IMR-90 (cell line): Measurements from ENCODE around the gene MCUR1. TPM values are rescaled to one million over a fixed set of nuclear protein-coding genes. Genes with fewer than 3 reads are reported as not detected.

Experiments used
- ATAC-seq: fragments of 200-7000 bp; cut with Tn5 transposase; 2 replicates; pipeline ENCODE4 v1.9.1; 2020; ENCODE audit warnings: low read depth, mild to moderate bottlenecking, moderate library complexity
- BruUV-seq: library from RNA; stranded (reverse); fragments of 400-500 nt; replicated peaks from 2 replicates; lab custom pipeline; 2021; lab: Mats Ljungman, UMichigan
- CTCF ChIA-PET: fragments of 300-600 bp; formaldehyde crosslinking; extraction: SDS; loops from one replicate; lab custom pipeline; 2021; ENCODE audit warnings: antibody characterized with exemption; lab: Yijun Ruan, JAX
- POLR2A ChIA-PET: fragments of 300-600 bp; sonication (Branson Sonifier 250); formaldehyde crosslinking; loops from one replicate; lab custom pipeline; 2022; ENCODE audit warnings: antibody characterized with exemption; ENCODE audit not compliant: unreplicated experiment; lab: Charles Lee
- DNase-seq: peaks from one replicate; pipeline ENCODE4 v3.0.0; 2013
- H2AFZ ChIP-seq: replicated peaks from 2 replicates; pipeline ENCODE3; 2013; ENCODE audit warnings: low read length, mild to moderate bottlenecking; ENCODE audit not compliant: poor library complexity
- H2AK5ac ChIP-seq: 2 replicates; pipeline ENCODE4 v1.6.1; 2013; ENCODE audit warnings: low read depth, low read length, inconsistent platforms
- H2AK9ac ChIP-seq: replicated peaks from 2 replicates; pipeline ENCODE3; 2013; ENCODE audit warnings: mild to moderate bottlenecking, low read depth, low read length, moderate library complexity; ENCODE audit not compliant: poor library complexity
- H2BK120ac ChIP-seq: 2 replicates; pipeline ENCODE4 v1.6.1; 2013; ENCODE audit warnings: low read depth, low read length, inconsistent platforms
- H2BK15ac ChIP-seq: 3 replicates; pipeline ENCODE4 v1.6.1; 2013; ENCODE audit warnings: low read depth, low read length, inconsistent platforms
- H2BK20ac ChIP-seq: 2 replicates; pipeline ENCODE4 v1.6.1; 2013; ENCODE audit warnings: low read depth, mild to moderate bottlenecking, inconsistent platforms, low read length, moderate library complexity
- H2BK5ac ChIP-seq: 2 replicates; pipeline ENCODE4 v1.6.1; 2013; ENCODE audit warnings: mild to moderate bottlenecking, low read depth, low read length, inconsistent platforms; ENCODE audit not compliant: poor library complexity, severe bottlenecking
- H3K14ac ChIP-seq: replicated peaks from 2 replicates; pipeline ENCODE4 v1.6.1; 2013; ENCODE audit warnings: low read depth, low read length, inconsistent platforms
- H3K18ac ChIP-seq: 2 replicates; pipeline ENCODE4 v1.6.1; 2013; ENCODE audit warnings: low read depth, low read length, control low read depth
- H3K23ac ChIP-seq: 2 replicates; pipeline ENCODE4 v1.6.1; 2013; ENCODE audit warnings: low read depth, low read length, inconsistent platforms
- H3K27ac ChIP-seq: 2 replicates; pipeline ENCODE4 v1.5.1; 2013; ENCODE audit warnings: mild to moderate bottlenecking, control low read depth, low read length; ENCODE audit not compliant: insufficient read depth
- H3K27me3 ChIP-seq: 2 replicates; pipeline ENCODE4 v1.6.1; 2013; ENCODE audit warnings: low read length; ENCODE audit not compliant: control insufficient read depth, insufficient read depth
- H3K36me3 ChIP-seq: 2 replicates; pipeline ENCODE4 v1.6.1; 2013; ENCODE audit warnings: low read length, mixed read lengths; ENCODE audit not compliant: control insufficient read depth, insufficient read depth
- H3K4ac ChIP-seq: 2 replicates; pipeline ENCODE4 v1.6.1; 2013; ENCODE audit warnings: low read depth, low read length, inconsistent platforms
- H3K4me1 ChIP-seq: 2 replicates; pipeline ENCODE4 v1.6.1; 2013; ENCODE audit warnings: low read length, mixed read lengths; ENCODE audit not compliant: control insufficient read depth, insufficient read depth
- H3K4me2 ChIP-seq: 2 replicates; pipeline ENCODE4 v1.6.1; 2013; ENCODE audit warnings: low read depth, mild to moderate bottlenecking, control low read depth, low read length, moderate library complexity
- H3K4me3 ChIP-seq: 2 replicates; pipeline ENCODE4 v1.5.1; 2013; ENCODE audit warnings: low read depth, mild to moderate bottlenecking, control low read depth, low read length, moderate library complexity; ENCODE audit not compliant: insufficient read depth
- H3K56ac ChIP-seq: 2 replicates; pipeline ENCODE4 v1.6.1; 2013; ENCODE audit warnings: low read length, inconsistent platforms; ENCODE audit not compliant: insufficient read depth; ENCODE audit errors: extremely low read depth
- H3K79me1 ChIP-seq, 2 experiments: 2 replicates each; pipeline ENCODE4 v1.6.1; 2013; ENCODE audit warnings: low read length in 2 of 2, inconsistent platforms in 1 of 2, low read depth in 1 of 2
- H3K9ac ChIP-seq: 2 replicates; pipeline ENCODE4 v1.6.1; 2013; ENCODE audit warnings: low read depth, low read length, control low read depth
- H3K9me1 ChIP-seq: 2 replicates; pipeline ENCODE4 v1.6.1; 2013; ENCODE audit warnings: low read length, inconsistent platforms; ENCODE audit not compliant: insufficient read depth
- H3K9me3 ChIP-seq: 2 replicates; pipeline ENCODE4 v1.6.1; 2013; ENCODE audit warnings: low read length; ENCODE audit not compliant: control insufficient read depth, insufficient read depth
- H4K20me1 ChIP-seq: 2 replicates; pipeline ENCODE4 v1.6.1; 2013; ENCODE audit warnings: low read length, inconsistent platforms; ENCODE audit not compliant: insufficient read depth
- H4K5ac ChIP-seq: 2 replicates; pipeline ENCODE4 v1.6.1; 2013; ENCODE audit warnings: mild to moderate bottlenecking, low read depth, low read length, control low read depth
- H4K8ac ChIP-seq, 2 experiments: 2 replicates each; pipeline ENCODE4 v1.6.1; 2013; ENCODE audit warnings: low read depth in 2 of 2, low read length in 2 of 2, control low read depth in 1 of 2, inconsistent platforms in 1 of 2
- H4K91ac ChIP-seq: 2 replicates; pipeline ENCODE4 v1.6.1; 2013; ENCODE audit warnings: low read depth, low read length, inconsistent platforms; ENCODE audit not compliant: insufficient read depth
- BHLHE40 ChIP-seq: fragments of 150-350 bp; IDR thresholded peaks from 2 replicates; pipeline ENCODE4 v1.6.1; 2016; ENCODE audit warnings: mild to moderate bottlenecking, low read depth, low read length
- CEBPB ChIP-seq: IDR thresholded peaks from 2 replicates; pipeline ENCODE4 v1.6.1; 2012; ENCODE audit warnings: low read depth, low read length, improper control_type of control experiment
- CHD1 ChIP-seq: IDR thresholded peaks from 2 replicates; pipeline ENCODE4 v1.6.1; 2012; ENCODE audit warnings: low read depth, low read length, improper control_type of control experiment
- CTCF ChIP-seq: conservative IDR thresholded peaks from 2 replicates; pipeline ENCODE4 v1.5.1; 2012; ENCODE audit warnings: mild to moderate bottlenecking, low read depth, low read length, improper control_type of control experiment
- FOS ChIP-seq: fragments of 150-350 bp; IDR thresholded peaks from 2 replicates; pipeline ENCODE4 v1.6.1; 2016; ENCODE audit warnings: low read depth, low read length
- MAFK ChIP-seq: IDR thresholded peaks from 2 replicates; pipeline ENCODE4 v1.6.1; 2012; ENCODE audit warnings: low read depth, low read length, improper control_type of control experiment
- MAZ ChIP-seq: IDR thresholded peaks from 2 replicates; pipeline ENCODE4 v1.6.1; 2012; ENCODE audit warnings: low read depth, mild to moderate bottlenecking, low read length, improper control_type of control experiment, moderate library complexity, borderline replicate concordance
- MXI1 ChIP-seq: IDR thresholded peaks from 2 replicates; pipeline ENCODE4 v1.6.1; 2012; ENCODE audit warnings: low read depth, mild to moderate bottlenecking, low read length, moderate library complexity, borderline replicate concordance
- NFE2L2 ChIP-seq: fragments of 150-350 bp; IDR thresholded peaks from 2 replicates; pipeline ENCODE4 v1.6.1; 2016; ENCODE audit warnings: low read depth, mild to moderate bottlenecking, low read length
- POLR2A ChIP-seq: IDR thresholded peaks from 2 replicates; pipeline ENCODE4 v1.6.1; 2012; ENCODE audit warnings: mild to moderate bottlenecking, low read depth, low read length
- RAD21 ChIP-seq: IDR thresholded peaks from 2 replicates; pipeline ENCODE4 v1.6.1; 2012; ENCODE audit warnings: low read length, improper control_type of control experiment
- RCOR1 ChIP-seq: IDR thresholded peaks from 2 replicates; pipeline ENCODE4 v1.6.1; 2012; ENCODE audit warnings: mild to moderate bottlenecking, low read length, improper control_type of control experiment; ENCODE audit not compliant: insufficient replicate concordance
- SMC3 ChIP-seq: fragments of 150-350 bp; IDR thresholded peaks from 2 replicates; pipeline ENCODE4 v1.6.1; 2016; ENCODE audit warnings: low read depth, mild to moderate bottlenecking, antibody characterized with exemption, low read length, moderate library complexity
- WGBS, 2 experiments: methylation state at CpG; one replicate each; pipeline versions ENCODE4 v1.1.5 to v1.1.7; 2013; ENCODE audit warnings: missing lambda C conversion rate in 2 of 2; ENCODE audit not compliant: insufficient read length in 1 of 2; ENCODE audit errors: extremely low coverage in 2 of 2; 5-methylcytosine and 5-hydroxymethylcytosine counted together
- dilution Hi-C: fragments of 300-500 bp; cut with HindIII; formaldehyde crosslinking; loops from one replicate; pipeline ENCODE4 v1.14.3; 2018; ENCODE audit warnings: low sequenced_read_pairs; ENCODE audit not compliant: unreplicated experiment
- in situ Hi-C: fragments of 300-500 bp; cut with MboI; formaldehyde crosslinking; loops from 3 replicates; pipeline ENCODE4 v1.14.3; 2019; ENCODE audit warnings: low sequenced_read_pairs, inconsistent platforms, mixed read lengths
- intact Hi-C: fragments of 100-400 bp; cut with micrococcal nuclease; formaldehyde crosslinking; loops from 2 replicates; pipeline ENCODE4 v1.10.0; 2022
- polyA plus RNA-seq, 3 experiments: library from polyadenylated mRNA; depleted of rRNA; stranded (reverse); fragments of >200 nt; gene quantifications; 2 replicates each; pipeline ENCODE4 v1.2.3, GENCODE V29; 2012; ENCODE audit warnings: low replicate concordance in 1 of 3
- total RNA-seq: library from RNA; depleted of rRNA; stranded (reverse); fragments of >200 nt; gene quantifications from 2 replicates; pipeline ENCODE4 v1.2.3, GENCODE V29; 2012
- TF ChIP-seq, protein P1 (sequence below): fragments of 150-350 bp; IDR thresholded peaks from 2 replicates; pipeline ENCODE4 v1.6.1; 2017; ENCODE audit warnings: mild to moderate bottlenecking, antibody characterized with exemption, low read length, low read depth

The MCUR1 gene
- total and polyA plus RNA-seq, 2 of the 4 experiments (the other 2 are of a cell fraction) = 4.1 to 6.5 TPM

GRCh38 chr6:13841936-13842335 is 27.6 kb upstream of the MCUR1 start:
- no peaks in the 10 kb centered on the region for H3K9me3 ChIP-seq
- no peaks in the 10 kb centered on the region for H3K4me1 ChIP-seq
- H3K9ac ChIP-seq = no peak overlapping the region
- intact Hi-C loops = no loop called here
- H4K5ac ChIP-seq = no peak overlapping the region
- H3K27ac ChIP-seq = no peak overlapping the region
- in situ Hi-C loops = no loop called here
- H3K79me1 ChIP-seq = no peaks in the 10 kb centered on the region
- ATAC-seq = no peak
- no peak for DNase-seq
- no peak overlapping the region for H3K56ac ChIP-seq
- H2BK5ac ChIP-seq = no peak overlapping the region
- H4K91ac ChIP-seq = no peak overlapping the region
- H2AFZ ChIP-seq = no peak overlapping the region
- H3K4ac ChIP-seq = no peak overlapping the region
- TF ChIP-seq CTCF (no peak), MAFK (no peak), BHLHE40 (no peak), MXI1 (no peak), CHD1 (no peak), SMC3 (no peak), MAZ (no peak), POLR2A (no peak), FOS (no peak), CEBPB (no peak), RAD21 (no peak), RCOR1 (no peak), NFE2L2 (no peak)
- TF ChIP-seq, protein P1, sequence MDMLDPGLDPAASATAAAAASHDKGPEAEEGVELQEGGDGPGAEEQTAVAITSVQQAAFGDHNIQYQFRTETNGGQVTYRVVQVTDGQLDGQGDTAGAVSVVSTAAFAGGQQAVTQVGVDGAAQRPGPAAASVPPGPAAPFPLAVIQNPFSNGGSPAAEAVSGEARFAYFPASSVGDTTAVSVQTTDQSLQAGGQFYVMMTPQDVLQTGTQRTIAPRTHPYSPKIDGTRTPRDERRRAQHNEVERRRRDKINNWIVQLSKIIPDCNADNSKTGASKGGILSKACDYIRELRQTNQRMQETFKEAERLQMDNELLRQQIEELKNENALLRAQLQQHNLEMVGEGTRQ = no peak
- H2BK20ac ChIP-seq = no peak overlapping the region
- H3K23ac ChIP-seq = no peak overlapping the region
- no peak overlapping the region for H2BK15ac ChIP-seq
- H3K27me3 ChIP-seq = peaks cover 4% of the 10 kb centered on the region; the same call in 1 of the 2 replicates
- CTCF ChIA-PET = interaction anchor here (0.6 kb wide), 1 partner anchor 700 kb away, joined by 3 read pairs; no protein-coding TSS in a partner anchor
- H2BK120ac ChIP-seq = no peak overlapping the region
- POLR2A ChIA-PET = no interaction called here
- no peak overlapping the region for H3K18ac ChIP-seq
- H3K36me3 ChIP-seq = no peaks in the 10 kb centered on the region
- H3K4me2 ChIP-seq = no peak overlapping the region
- H4K20me1 ChIP-seq = no peaks in the 10 kb centered on the region
- no peaks in the 10 kb centered on the region for H3K9me1 ChIP-seq
- BruUV-seq = no TSS peak
- H3K14ac ChIP-seq = no peak overlapping the region
- dilution Hi-C loops = no loop called here
- WGBS, 2 experiments = no CpG with 5 or more reads among the region's 5 CpGs
- H3K4me3 ChIP-seq = no peak overlapping the region
- H4K8ac ChIP-seq = no peak overlapping the region
- H2AK5ac ChIP-seq = no peak overlapping the region
- H2AK9ac ChIP-seq = no peak overlapping the region
